ENCODE measurements around the gene IL9R.
"Not testable (repeated sequence)": the region's sequence is repeated elsewhere in the genome, so short reads cannot be mapped to it uniquely, and the experiment has no call there.

IL9R gene

GRCh38 chrX:155997436-155997835, at the start of gene IL9R:
IL9R (plus strand) TSS chrX:155997696; CDS start chrX:155997760, 64 bp downstream.
- DNase-seq, result peak; percentile 48

GRCh38 chrX:155949098-155949497, 48.4 kb upstream of the IL9R start:
- DNase-seq, result no peak

DNA sequence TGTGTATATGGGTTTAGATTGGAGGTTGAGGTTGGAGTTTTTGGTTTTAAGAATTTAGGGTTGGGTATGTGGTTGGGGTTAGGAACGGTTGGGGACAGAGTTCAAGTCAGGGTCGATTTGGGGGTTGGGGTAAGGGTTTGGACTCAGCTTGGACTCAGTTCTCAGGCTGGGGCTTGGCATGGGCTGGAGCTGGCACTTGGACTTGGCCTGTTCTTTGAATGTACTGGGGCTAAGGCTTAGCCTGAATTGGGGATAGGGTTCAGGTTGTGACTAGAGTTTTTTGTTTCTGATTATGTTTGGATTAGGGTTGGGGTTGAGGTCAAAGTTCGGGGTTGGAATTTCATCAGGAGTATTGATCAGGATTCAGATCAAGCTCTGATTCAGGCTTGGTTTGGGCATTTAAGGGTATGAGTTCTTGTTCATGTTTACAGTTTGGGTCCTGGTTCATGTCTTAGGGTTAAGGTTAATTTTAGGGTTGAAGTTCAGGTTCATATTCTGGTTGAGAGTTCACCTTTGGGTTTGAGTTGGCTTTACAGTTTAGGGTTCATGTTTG, 46.2 kb upstream of the IL9R start:
- DNase-seq, result no peak

GRCh38 chrX:155953055-155953454, 44.4 kb upstream of the IL9R start:
- DNase-seq, result no peak

- no peak for DNase-seq
Observed at GRCh38 chrX:155954793-155955192, 42.7 kb upstream of the IL9R start.

- no peak for DNase-seq
Observed at GRCh38 chrX:155956099-155956498, 41.4 kb upstream of the IL9R start.

DNA sequence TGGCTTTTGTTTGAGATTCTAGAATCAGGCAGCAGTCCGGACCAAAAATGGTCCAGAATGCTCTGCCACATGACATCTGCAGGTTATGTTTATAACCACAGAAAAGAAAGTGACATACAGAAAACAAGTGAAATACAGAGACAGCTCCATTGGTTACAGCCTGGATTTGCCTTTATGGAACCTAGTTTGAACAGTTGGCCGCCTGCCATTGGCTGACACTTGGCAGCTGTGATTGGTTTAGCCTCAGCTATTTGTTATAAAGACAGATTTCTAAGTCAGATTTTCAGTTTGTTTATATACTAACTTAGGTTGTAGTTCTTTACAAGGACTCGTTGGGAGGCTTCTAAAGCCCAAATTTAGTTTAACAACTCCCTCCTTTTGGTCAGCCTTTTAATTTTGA, 40.8 kb upstream of the IL9R start:
- no peak for DNase-seq

DNA sequence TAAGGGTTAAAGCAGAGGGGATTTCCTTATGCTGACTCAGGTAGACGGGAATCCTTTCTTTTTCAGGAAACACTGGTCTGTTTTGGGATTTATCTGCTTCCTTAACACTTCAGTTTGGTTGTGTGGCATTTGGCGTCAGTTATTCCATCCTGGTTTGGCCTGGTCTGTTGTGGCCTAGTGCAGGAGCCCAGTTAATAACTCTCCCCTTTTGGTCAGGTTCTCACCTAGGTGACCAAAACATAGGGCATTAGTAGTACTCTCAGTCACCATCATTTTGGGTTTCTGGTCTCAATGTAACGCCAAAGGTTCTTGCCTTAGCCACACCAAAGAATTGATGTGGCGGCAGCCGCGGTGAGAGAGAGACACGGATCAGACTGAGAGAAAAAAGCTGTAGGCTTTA, 39.7 kb upstream of the IL9R start:
- DNase-seq, result no peak

- DNase-seq, result no peak
Observed at GRCh38 chrX:155959018-155959587, 38.4 kb upstream of the IL9R start.

- no peak for DNase-seq
Observed at GRCh38 chrX:155962906-155963305, 34.6 kb upstream of the IL9R start.

GRCh38 chrX:155966876-155967275, 30.6 kb upstream of the IL9R start:
- peak; percentile 9 for DNase-seq

DNA sequence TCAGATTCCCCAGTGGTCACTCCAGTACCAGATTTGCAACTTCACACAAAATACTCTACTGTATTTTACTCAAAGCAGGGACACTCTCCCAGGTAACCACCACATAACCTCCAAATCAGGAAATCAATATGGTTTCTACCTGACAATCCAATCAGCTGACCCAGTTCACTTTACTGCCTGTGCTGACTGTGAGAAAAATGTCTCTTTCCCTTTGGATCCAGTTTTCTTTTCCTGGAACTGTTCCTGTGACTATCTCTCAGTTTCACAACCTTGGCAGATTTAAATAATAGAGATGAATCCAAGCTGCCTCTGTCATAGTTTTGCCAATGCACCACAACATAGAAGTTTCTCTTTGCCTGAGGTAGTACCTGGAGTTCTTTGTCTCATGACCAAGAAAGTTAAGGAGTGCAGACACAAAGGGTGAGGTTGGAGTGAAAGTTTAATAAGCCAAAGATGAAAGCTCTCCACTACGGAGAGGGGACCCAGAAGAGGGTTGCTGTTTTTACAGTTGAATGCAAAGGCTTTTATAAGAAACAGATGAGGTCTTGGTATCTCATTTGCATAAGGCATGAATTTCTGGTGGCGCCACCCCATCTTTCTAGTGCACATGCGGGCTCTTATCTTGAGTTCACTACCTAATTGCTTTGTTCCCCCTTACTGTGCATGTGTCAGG, 29.7 kb upstream of the IL9R start:
- no peak for DNase-seq

GRCh38 chrX:155968326-155968661, 29.2 kb upstream of the IL9R start:
- no peak for DNase-seq

GRCh38 chrX:155968791-155969190, 28.7 kb upstream of the IL9R start:
- DNase-seq, result no peak

DNA sequence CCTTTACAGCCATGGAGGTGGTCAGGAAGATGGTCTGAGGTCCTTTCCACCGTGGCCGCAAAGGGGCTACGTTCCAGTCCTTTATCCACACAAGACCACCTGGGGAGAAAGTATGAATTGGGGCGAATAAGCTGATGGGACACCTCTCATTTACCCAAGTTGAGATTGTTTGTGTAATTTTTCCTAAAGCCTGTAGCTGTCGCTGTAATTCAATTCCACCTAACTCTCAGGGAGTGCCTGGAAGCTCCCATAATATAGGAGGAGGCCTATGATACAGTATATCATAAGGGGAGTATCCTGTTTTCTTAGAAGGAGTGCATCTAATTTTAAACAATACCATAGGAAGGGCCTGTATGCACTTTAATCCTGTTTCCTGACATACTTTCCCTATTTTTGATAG, 25.8 kb upstream of the IL9R start:
- not testable (repeated sequence) for DNase-seq

- DNase-seq, result not testable (repeated sequence)
Observed at GRCh38 chrX:155972241-155972640, 25.3 kb upstream of the IL9R start.

DNA sequence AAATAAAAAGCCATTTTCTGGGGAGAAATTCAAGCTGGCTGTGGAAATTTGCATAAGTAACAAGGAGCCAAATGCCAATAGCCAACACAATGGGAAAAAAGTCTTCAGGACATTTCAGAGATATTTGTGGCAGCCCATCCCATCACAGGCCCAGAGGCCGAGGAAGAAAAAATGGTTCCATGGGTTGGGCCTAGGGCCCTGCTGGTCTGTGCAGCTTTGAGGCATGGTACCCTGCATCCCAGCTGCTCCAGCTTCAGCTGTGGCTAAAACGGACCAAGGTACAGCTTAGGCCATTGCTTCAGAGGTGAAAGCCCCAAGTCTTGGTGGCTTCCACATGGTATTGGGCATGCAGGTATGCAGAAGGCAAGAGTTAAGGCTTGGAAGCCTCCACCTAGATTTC, 14.2 kb upstream of the IL9R start:
- no peak for DNase-seq

DNA sequence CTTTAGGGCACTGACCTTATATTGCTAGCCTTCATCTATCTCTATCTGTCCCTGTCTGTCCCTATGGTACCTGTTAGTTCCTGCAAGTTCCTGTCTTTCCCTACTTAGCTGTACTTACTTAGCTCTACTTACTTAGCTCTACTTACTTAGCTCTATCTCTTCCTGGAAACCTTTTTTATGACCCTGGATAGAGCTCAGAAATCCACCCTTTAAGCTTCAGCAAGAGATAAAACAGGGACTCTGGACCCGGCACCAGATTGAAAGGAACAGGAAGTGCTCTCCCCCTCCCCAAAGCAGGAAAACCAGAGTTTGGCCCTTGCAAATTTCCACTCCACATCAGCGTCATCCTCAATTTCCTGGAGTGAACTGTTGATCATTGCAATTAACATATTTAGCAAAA, 12.3 kb upstream of the IL9R start:
- no peak for DNase-seq

GRCh38 chrX:155986995-155987394, 10.5 kb upstream of the IL9R start:
- DNase-seq, result not testable (repeated sequence)

DNA sequence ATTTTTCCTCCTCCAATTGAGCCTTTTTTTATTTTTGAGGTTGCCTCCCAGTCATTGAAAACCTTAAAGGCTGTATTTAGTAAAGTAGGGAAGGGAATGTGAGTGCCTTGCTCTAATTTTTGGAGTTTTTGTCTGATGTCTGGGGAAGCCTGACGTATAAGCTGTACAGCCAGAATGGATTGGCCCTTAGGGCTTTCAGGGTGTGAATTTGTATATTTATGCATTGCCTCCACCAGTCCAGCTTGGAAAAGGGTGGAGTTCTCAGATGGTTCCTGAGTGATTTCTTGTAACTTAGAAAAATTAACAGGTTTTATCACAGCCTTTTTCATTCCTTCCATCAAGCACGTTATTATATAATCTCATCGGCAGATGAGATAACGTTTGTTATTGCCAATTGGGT, 8.6 kb upstream of the IL9R start:
- DNase-seq, result no peak

DNA sequence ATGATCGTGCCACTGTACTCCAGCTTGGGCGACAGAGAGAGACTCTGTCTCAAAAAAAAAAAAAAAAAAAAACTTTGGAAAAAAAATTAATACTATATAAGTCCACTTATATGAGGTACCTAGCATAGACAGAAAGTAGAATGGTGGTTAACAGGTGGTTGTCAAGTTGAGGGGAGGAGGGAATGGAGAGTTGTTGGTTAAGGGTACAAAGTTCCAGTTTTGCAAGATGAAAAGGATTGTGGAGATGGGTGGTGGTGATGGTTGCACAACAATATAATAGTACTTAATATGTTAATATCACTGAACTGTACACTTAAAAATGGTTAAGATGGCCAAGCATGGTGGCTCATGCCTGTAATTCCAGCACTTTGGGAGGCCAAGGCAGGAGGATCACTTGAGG, 4.1 kb upstream of the IL9R start:
- DNase-seq, result no peak

GRCh38 chrX:155995321-155995875, 2.1 kb upstream of the IL9R start:
- no peak for DNase-seq

GRCh38 chrX:155998116-155998515, 620 bp downstream of the IL9R start:
- DNase-seq, result no peak

DNA sequence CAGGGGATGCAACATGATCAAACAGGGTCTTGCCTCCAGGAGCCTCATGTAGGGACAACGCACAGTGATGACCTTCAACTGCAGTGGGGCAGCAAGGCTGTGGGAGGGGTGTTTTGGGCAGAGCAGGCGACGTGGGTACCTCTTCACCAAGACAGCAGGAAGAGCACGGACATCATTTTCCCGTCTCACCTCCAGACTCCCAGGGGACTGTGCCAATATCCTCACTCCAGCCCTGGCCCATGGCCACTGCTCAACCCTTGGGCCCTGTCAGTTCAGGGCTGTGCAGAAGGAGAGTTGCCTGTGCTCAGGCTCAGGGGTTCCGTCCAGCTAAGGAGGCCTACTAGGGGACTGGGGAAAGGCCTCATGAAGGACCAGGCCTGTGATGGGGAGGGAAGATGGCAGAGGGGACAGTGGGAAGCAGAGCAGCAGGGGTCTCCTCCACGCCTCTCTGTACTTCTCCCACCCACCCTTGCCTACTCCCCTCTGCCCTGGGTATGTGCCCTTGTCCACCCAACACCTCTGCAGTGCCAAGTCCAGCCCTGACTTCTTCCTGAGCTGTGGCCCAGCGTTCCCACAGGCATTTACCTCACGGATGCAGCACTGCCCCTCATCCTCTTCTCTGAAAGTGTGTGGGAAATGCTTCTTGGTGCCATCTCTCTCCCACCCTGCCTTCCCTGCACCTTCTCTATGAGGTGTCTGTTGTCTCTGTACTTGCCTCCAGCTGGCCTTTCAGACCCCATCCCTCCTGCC, 1.4 kb downstream of the IL9R start:
- no peak for DNase-seq

Data from stimulated activated CD4-positive, alpha-beta T cell treated with anti-CD3 and anti-CD28 coated beads, Interleukin-1b, Interleukin-23, amount 100 ng/mL, for 48 hours (primary cell).